WTC11 (cell line): Measurements from ENCODE around the gene PGBD5. TPM values are rescaled to one million over a fixed set of nuclear protein-coding genes. Genes with fewer than 3 reads are reported as not detected.

Source experiments
- ATAC-seq: fragments of 200-7000 bp; cut with Tn5 transposase; 2 replicates; pipeline ENCODE4 v1.10.0; 2021; ENCODE audit warnings: mild to moderate bottlenecking, moderate library complexity
- CTCF ChIA-PET: fragments of 300-600 bp; sonication (Branson Sonifier 250); formaldehyde crosslinking; loops from one replicate; lab custom pipeline; 2021; ENCODE audit warnings: antibody characterized with exemption; lab: Charles Lee
- POLR2A ChIA-PET: fragments of 350-600 bp; sonication (Branson Sonifier 250); formaldehyde crosslinking; loops from one replicate; lab custom pipeline; 2021; ENCODE audit warnings: antibody characterized with exemption; lab: Charles Lee
- DNase-seq: peaks from one replicate; pipeline ENCODE4 v3.0.0; 2021; ENCODE audit warnings: low spot score
- H3K27ac Mint-ChIP-seq: 2 replicates; pipeline ENCODE4 v1.8.0; 2021; ENCODE audit warnings: mixed read lengths
- H3K27me3 Mint-ChIP-seq: 2 replicates; pipeline ENCODE4 v1.8.0; 2021; ENCODE audit warnings: low read depth, mild to moderate bottlenecking, moderate library complexity, mixed read lengths
- H3K36me3 Mint-ChIP-seq: 2 replicates; pipeline ENCODE4 v1.8.0; 2021; ENCODE audit warnings: mixed read lengths
- H3K4me1 Mint-ChIP-seq: 2 replicates; pipeline ENCODE4 v1.8.0; 2022; ENCODE audit warnings: mixed read lengths
- H3K4me3 Mint-ChIP-seq: 2 replicates; pipeline ENCODE4 v1.8.0; 2021; ENCODE audit warnings: mild to moderate bottlenecking, moderate library complexity, mixed read lengths
- H3K9me3 Mint-ChIP-seq: 2 replicates; pipeline ENCODE4 v1.8.0; 2021; ENCODE audit warnings: mixed read lengths
- CBFB ChIP-seq: sonication (generic); formaldehyde crosslinking; IDR thresholded peaks from 2 replicates; pipeline ENCODE4 v1.8.1; 2022; ENCODE audit warnings: mild to moderate bottlenecking, low read depth, missing genetic modification reagents
- E2F4 ChIP-seq: sonication (generic); formaldehyde crosslinking; IDR thresholded peaks from 2 replicates; pipeline ENCODE4 v1.8.1; 2022; ENCODE audit warnings: low read depth, mild to moderate bottlenecking, moderate library complexity, missing genetic modification reagents, borderline replicate concordance
- ELF4 ChIP-seq: sonication (generic); formaldehyde crosslinking; IDR thresholded peaks from 2 replicates; pipeline ENCODE4 v1.8.1; 2022; ENCODE audit warnings: low read depth, mild to moderate bottlenecking, moderate library complexity, missing genetic modification reagents
- FOXK1 ChIP-seq: sonication (generic); formaldehyde crosslinking; IDR thresholded peaks from 2 replicates; pipeline ENCODE4 v1.8.0; 2022; ENCODE audit warnings: mild to moderate bottlenecking, moderate library complexity, missing genetic modification reagents
- KAT7 ChIP-seq: sonication (generic); formaldehyde crosslinking; IDR thresholded peaks from 2 replicates; pipeline ENCODE4 v1.8.1; 2023; ENCODE audit warnings: missing genetic modification reagents, mild to moderate bottlenecking, borderline replicate concordance
- MXD4 ChIP-seq: fragments of 250-450 bp; sonication (Bioruptor Pico); IDR thresholded peaks from 2 replicates; pipeline ENCODE4 v1.8.0; 2021; ENCODE audit warnings: mild to moderate bottlenecking, moderate library complexity, borderline replicate concordance
- MYBL2 ChIP-seq: sonication (generic); formaldehyde crosslinking; IDR thresholded peaks from 2 replicates; pipeline ENCODE4 v1.8.1; 2023; ENCODE audit warnings: mild to moderate bottlenecking, moderate library complexity, missing genetic modification reagents
- NFYB ChIP-seq: sonication (generic); formaldehyde crosslinking; conservative IDR thresholded peaks from 2 replicates; pipeline ENCODE4 v1.8.0; 2022; ENCODE audit warnings: low read depth, missing genetic modification reagents
- RELA ChIP-seq: sonication (generic); formaldehyde crosslinking; IDR thresholded peaks from 2 replicates; pipeline ENCODE4 v1.8.1; 2022; ENCODE audit warnings: missing genetic modification reagents, mild to moderate bottlenecking, borderline replicate concordance
- TEAD1 ChIP-seq: sonication (generic); formaldehyde crosslinking; IDR thresholded peaks from 2 replicates; pipeline ENCODE4 v1.8.0; 2022; ENCODE audit warnings: mild to moderate bottlenecking, missing genetic modification reagents
- USF2 ChIP-seq: sonication (generic); formaldehyde crosslinking; IDR thresholded peaks from 2 replicates; pipeline ENCODE4 v1.8.1; 2023; ENCODE audit warnings: mild to moderate bottlenecking, missing genetic modification reagents, moderate library complexity
- ZNF121 ChIP-seq: sonication (generic); formaldehyde crosslinking; IDR thresholded peaks from 2 replicates; pipeline ENCODE4 v1.8.0; 2023; ENCODE audit warnings: missing genetic modification reagents
- ZNF232 ChIP-seq: sonication (generic); formaldehyde crosslinking; IDR thresholded peaks from 2 replicates; pipeline ENCODE4 v1.8.0; 2022; ENCODE audit warnings: mild to moderate bottlenecking, missing genetic modification reagents
- ZNF317 ChIP-seq: sonication (generic); formaldehyde crosslinking; IDR thresholded peaks from 2 replicates; pipeline ENCODE4 v1.8.1; 2023; ENCODE audit warnings: low read depth, mild to moderate bottlenecking, moderate library complexity, missing genetic modification reagents, borderline replicate concordance
- ZNF396 ChIP-seq: fragments of 250-450 bp; sonication (Bioruptor Pico); IDR thresholded peaks from 2 replicates; pipeline ENCODE4 v1.8.0; 2021; ENCODE audit warnings: mild to moderate bottlenecking, moderate library complexity, borderline replicate concordance
- ZNF423 ChIP-seq: fragments of 250-450 bp; sonication (Bioruptor Pico); IDR thresholded peaks from 2 replicates; pipeline ENCODE4 v2.1.2; 2022; ENCODE audit warnings: mild to moderate bottlenecking, moderate library complexity
- ZNF512 ChIP-seq: sonication (generic); formaldehyde crosslinking; IDR thresholded peaks from 2 replicates; pipeline ENCODE4 v1.8.1; 2022; ENCODE audit warnings: missing genetic modification reagents, borderline replicate concordance
- total RNA-seq: library from RNA; stranded (reverse); gene quantifications from 3 replicates; pipeline ENCODE4 v1.2.3, GENCODE V29; 2021
- TF ChIP-seq, protein P1 (sequence below): sonication (generic); formaldehyde crosslinking; IDR thresholded peaks from 2 replicates; pipeline ENCODE4 v1.8.0; 2022; ENCODE audit warnings: mild to moderate bottlenecking, missing genetic modification reagents
- TF ChIP-seq, protein P2 (sequence below): fragments of 250-450 bp; sonication (Bioruptor Pico); IDR thresholded peaks from 2 replicates; pipeline ENCODE4 v2.1.2; 2022; ENCODE audit warnings: mild to moderate bottlenecking, moderate library complexity
- TF ChIP-seq, protein P3 (sequence below): sonication (generic); formaldehyde crosslinking; conservative IDR thresholded peaks from 2 replicates; pipeline ENCODE4 v1.8.1; 2022; ENCODE audit warnings: mild to moderate bottlenecking, missing genetic modification reagents

PGBD5 gene
- total RNA-seq, 1 experiment from 2014 or later = 23.8 TPM

GRCh38 chr1:230313453-230314141, 112.5 kb downstream of the PGBD5 start:
- ChIA-PET POLR2A (no interaction called here), CTCF (interaction anchor here (1.1 kb wide), 1 partner anchor 831 kb away, joined by 3 read pairs; no protein-coding TSS in a partner anchor)
- no peaks in the 10 kb centered on the region for H3K9me3 Mint-ChIP-seq
- no peak overlapping the region for H3K4me3 Mint-ChIP-seq
- peaks cover 3% of the 10 kb centered on the region; the same call in 1 of the 2 replicates for H3K4me1 Mint-ChIP-seq
- H3K36me3 Mint-ChIP-seq = no peaks in the 10 kb centered on the region
- DNase-seq = no peak
- no peaks in the 10 kb centered on the region for H3K27me3 Mint-ChIP-seq
- H3K27ac Mint-ChIP-seq = no peak overlapping the region
- TF ChIP-seq ZNF423 (CRISPR knock-in tag) = no peak
- TF ChIP-seq ZNF121 (CRISPR knock-in tag) = peak; percentile 72; the same call in 1 of the 2 replicates
- no peak for ATAC-seq

DNA sequence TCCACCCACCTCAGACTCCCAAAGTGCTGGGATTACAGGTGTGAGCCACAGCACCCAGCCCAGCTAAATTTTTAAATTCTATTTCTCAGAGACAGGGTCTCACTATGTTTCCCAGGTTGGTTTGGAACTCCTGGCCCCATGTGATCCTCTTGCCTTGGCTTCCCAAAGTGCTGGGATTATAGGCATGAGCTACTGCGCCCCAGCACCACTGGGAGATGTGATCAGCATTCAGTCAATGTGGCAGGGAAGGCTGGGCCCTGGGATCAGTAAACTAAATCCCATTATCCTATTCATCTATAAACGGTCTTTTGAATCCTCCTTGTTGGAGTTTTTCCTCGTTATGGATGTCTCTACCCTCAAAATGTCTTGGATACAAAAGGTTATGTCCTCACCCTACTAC, 113.5 kb downstream of the PGBD5 start:
- H3K27me3 Mint-ChIP-seq = no peaks in the 10 kb centered on the region
- no peak overlapping the region for H3K4me3 Mint-ChIP-seq
- ATAC-seq (no peak), DNase-seq (no peak)
- H3K36me3 Mint-ChIP-seq = no peaks in the 10 kb centered on the region
- ChIA-PET CTCF (interaction anchor here (0.8 kb wide), 1 partner anchor 652 kb away, joined by 3 read pairs; no protein-coding TSS in a partner anchor), POLR2A (no interaction called here)
- H3K9me3 Mint-ChIP-seq = no peaks in the 10 kb centered on the region
- H3K4me1 Mint-ChIP-seq = peaks cover 3% of the 10 kb centered on the region
- no peak overlapping the region for H3K27ac Mint-ChIP-seq
- TF ChIP-seq FOXK1 (CRISPR knock-in tag) (no peak), ZNF317 (CRISPR knock-in tag) (no peak), ZNF396 (CRISPR knock-in tag) (no peak), TEAD1 (CRISPR knock-in tag) (no peak), ELF4 (CRISPR knock-in tag) (no peak), RELA (CRISPR knock-in tag) (no peak), KAT7 (no peak), NFYB (no peak), E2F4 (CRISPR knock-in tag) (no peak), CBFB (CRISPR knock-in tag) (no peak), USF2 (CRISPR knock-in tag) (no peak), ZNF232 (no peak), ZNF512 (no peak), MXD4 (no peak), ZNF121 (CRISPR knock-in tag) (no peak), MYBL2 (CRISPR knock-in tag) (no peak)
- TF ChIP-seq, protein P1, sequence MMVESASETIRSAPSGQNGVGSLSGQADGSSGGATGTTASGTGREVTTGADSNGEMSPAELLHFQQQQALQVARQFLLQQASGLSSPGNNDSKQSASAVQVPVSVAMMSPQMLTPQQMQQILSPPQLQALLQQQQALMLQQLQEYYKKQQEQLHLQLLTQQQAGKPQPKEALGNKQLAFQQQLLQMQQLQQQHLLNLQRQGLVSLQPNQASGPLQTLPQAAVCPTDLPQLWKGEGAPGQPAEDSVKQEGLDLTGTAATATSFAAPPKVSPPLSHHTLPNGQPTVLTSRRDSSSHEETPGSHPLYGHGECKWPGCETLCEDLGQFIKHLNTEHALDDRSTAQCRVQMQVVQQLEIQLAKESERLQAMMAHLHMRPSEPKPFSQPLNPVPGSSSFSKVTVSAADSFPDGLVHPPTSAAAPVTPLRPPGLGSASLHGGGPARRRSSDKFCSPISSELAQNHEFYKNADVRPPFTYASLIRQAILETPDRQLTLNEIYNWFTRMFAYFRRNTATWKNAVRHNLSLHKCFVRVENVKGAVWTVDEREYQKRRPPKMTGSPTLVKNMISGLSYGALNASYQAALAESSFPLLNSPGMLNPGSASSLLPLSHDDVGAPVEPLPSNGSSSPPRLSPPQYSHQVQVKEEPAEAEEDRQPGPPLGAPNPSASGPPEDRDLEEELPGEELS (CRISPR knock-in tag) = no peak
- TF ChIP-seq, protein P2, sequence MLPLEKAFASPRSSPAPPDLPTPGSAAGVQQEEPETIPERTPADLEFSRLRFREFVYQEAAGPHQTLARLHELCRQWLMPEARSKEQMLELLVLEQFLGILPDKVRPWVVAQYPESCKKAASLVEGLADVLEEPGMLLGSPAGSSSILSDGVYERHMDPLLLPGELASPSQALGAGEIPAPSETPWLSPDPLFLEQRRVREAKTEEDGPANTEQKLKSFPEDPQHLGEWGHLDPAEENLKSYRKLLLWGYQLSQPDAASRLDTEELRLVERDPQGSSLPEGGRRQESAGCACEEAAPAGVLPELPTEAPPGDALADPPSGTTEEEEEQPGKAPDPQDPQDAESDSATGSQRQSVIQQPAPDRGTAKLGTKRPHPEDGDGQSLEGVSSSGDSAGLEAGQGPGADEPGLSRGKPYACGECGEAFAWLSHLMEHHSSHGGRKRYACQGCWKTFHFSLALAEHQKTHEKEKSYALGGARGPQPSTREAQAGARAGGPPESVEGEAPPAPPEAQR (CRISPR knock-in tag) = no peak
- TF ChIP-seq, protein P3, sequence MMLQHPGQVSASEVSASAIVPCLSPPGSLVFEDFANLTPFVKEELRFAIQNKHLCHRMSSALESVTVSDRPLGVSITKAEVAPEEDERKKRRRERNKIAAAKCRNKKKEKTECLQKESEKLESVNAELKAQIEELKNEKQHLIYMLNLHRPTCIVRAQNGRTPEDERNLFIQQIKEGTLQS (CRISPR knock-in tag) = no peak
